SK-N-SH treated with all-trans-retinoic acid at 6 μM for 48 hours (cell line): ENCODE results near the gene GSKIP.

ENCODE experiments used
- ATAC-seq: fragments of 200-7000 bp; cut with Tn5 transposase; 3 replicates; pipeline ENCODE4 v1.9.1; 2020; ENCODE audit warnings: mild to moderate bottlenecking, moderate library complexity
- ARNTL ChIP-seq: fragments of 450-650 bp; formaldehyde crosslinking; IDR thresholded peaks from 2 replicates; pipeline ENCODE4 v1.5.0; 2020; ENCODE audit warnings: low read depth, mild to moderate bottlenecking, moderate library complexity, borderline replicate concordance
- BACH2 ChIP-seq: fragments of 250-450 bp; sonication (Bioruptor Pico); IDR thresholded peaks from 2 replicates; pipeline ENCODE4 v1.9.0; 2021; ENCODE audit warnings: mild to moderate bottlenecking, borderline replicate concordance
- CREB5 ChIP-seq: fragments of 250-450 bp; sonication (Bioruptor Pico); IDR thresholded peaks from 2 replicates; pipeline ENCODE4 v1.5.1; 2020; ENCODE audit warnings: low read depth, mild to moderate bottlenecking, moderate library complexity
- CSDC2 ChIP-seq: fragments of 250-450 bp; sonication (Bioruptor Pico); IDR thresholded peaks from 2 replicates; pipeline ENCODE4 v1.5.0; 2020; ENCODE audit warnings: mild to moderate bottlenecking, moderate library complexity
- CSRNP3 ChIP-seq: fragments of 250-450 bp; sonication (Bioruptor Pico); IDR thresholded peaks from 2 replicates; pipeline ENCODE4 v1.5.1; 2021; ENCODE audit warnings: mild to moderate bottlenecking, moderate library complexity
- ESRRG ChIP-seq: fragments of 250-450 bp; sonication (Bioruptor Pico); IDR thresholded peaks from 2 replicates; pipeline ENCODE4 v1.6.1; 2021; ENCODE audit warnings: mild to moderate bottlenecking
- GLIS3 ChIP-seq: fragments of 250-450 bp; sonication (Bioruptor Pico); IDR thresholded peaks from 2 replicates; pipeline ENCODE4 v1.5.0; 2020; ENCODE audit warnings: mild to moderate bottlenecking, moderate library complexity
- ISL1 ChIP-seq: fragments of 250-450 bp; sonication (Bioruptor Pico); IDR thresholded peaks from 2 replicates; pipeline ENCODE4 v2.1.2; 2022; ENCODE audit warnings: mild to moderate bottlenecking, moderate library complexity
- OSR1 ChIP-seq: fragments of 250-450 bp; sonication (Bioruptor Pico); IDR thresholded peaks from 2 replicates; pipeline ENCODE4 v1.8.0; 2022; ENCODE audit warnings: moderate library complexity, mild to moderate bottlenecking, inconsistent platforms
- PATZ1 ChIP-seq: fragments of 250-450 bp; sonication (Bioruptor Pico); IDR thresholded peaks from 2 replicates; pipeline ENCODE4 v1.8.0; 2020; ENCODE audit warnings: mild to moderate bottlenecking, moderate library complexity, borderline replicate concordance
- POU6F1 ChIP-seq: fragments of 250-450 bp; sonication (Bioruptor Pico); IDR thresholded peaks from 2 replicates; pipeline ENCODE4 v1.8.0; 2021; ENCODE audit warnings: low read depth, mild to moderate bottlenecking, moderate library complexity, borderline replicate concordance
- PPARA ChIP-seq: fragments of 250-450 bp; sonication (Bioruptor Pico); IDR thresholded peaks from 2 replicates; pipeline ENCODE4 v1.5.0; 2020; ENCODE audit warnings: mild to moderate bottlenecking, borderline replicate concordance
- RARB ChIP-seq: fragments of 250-450 bp; sonication (Bioruptor Pico); IDR thresholded peaks from 2 replicates; pipeline ENCODE4 v1.8.0; 2021; ENCODE audit warnings: mild to moderate bottlenecking, moderate library complexity
- SNAI2 ChIP-seq: fragments of 250-450 bp; sonication (Bioruptor Pico); IDR thresholded peaks from 2 replicates; pipeline ENCODE4 v1.5.0; 2020; ENCODE audit warnings: mild to moderate bottlenecking, moderate library complexity
- TCF4 ChIP-seq: fragments of 250-450 bp; sonication (Bioruptor Pico); IDR thresholded peaks from 2 replicates; pipeline ENCODE4 v1.8.0; 2021; ENCODE audit warnings: mild to moderate bottlenecking, moderate library complexity, borderline replicate concordance
- TOX ChIP-seq: fragments of 250-450 bp; sonication (Bioruptor Pico); IDR thresholded peaks from 2 replicates; pipeline ENCODE4 v1.8.0; 2021; ENCODE audit warnings: mild to moderate bottlenecking, moderate library complexity, borderline replicate concordance
- TSHZ2 ChIP-seq: fragments of 250-450 bp; sonication (Bioruptor Pico); IDR thresholded peaks from 2 replicates; pipeline ENCODE4 v1.5.0; 2020; ENCODE audit warnings: mild to moderate bottlenecking, moderate library complexity
- ZC3H10 ChIP-seq: fragments of 250-450 bp; sonication (Bioruptor Pico); IDR thresholded peaks from 2 replicates; pipeline ENCODE4 v1.5.1; 2021; ENCODE audit warnings: mild to moderate bottlenecking, moderate library complexity
- ZFP3 ChIP-seq: fragments of 250-450 bp; sonication (Bioruptor Pico); IDR thresholded peaks from 2 replicates; pipeline ENCODE4 v1.5.0; 2020; ENCODE audit warnings: mild to moderate bottlenecking, moderate library complexity
- ZFP30 ChIP-seq: fragments of 450-650 bp; formaldehyde crosslinking; IDR thresholded peaks from 2 replicates; pipeline ENCODE4 v1.5.0; 2022; ENCODE audit warnings: mild to moderate bottlenecking, moderate library complexity
- ZNF565 ChIP-seq: fragments of 450-650 bp; formaldehyde crosslinking; conservative IDR thresholded peaks from 2 replicates; pipeline ENCODE4 v1.5.0; 2020; ENCODE audit warnings: low read depth, mild to moderate bottlenecking, moderate library complexity
- ZNF70 ChIP-seq: fragments of 450-650 bp; formaldehyde crosslinking; IDR thresholded peaks from 2 replicates; pipeline ENCODE4 v1.5.0; 2020; ENCODE audit warnings: mild to moderate bottlenecking, moderate library complexity
- ZNF8 ChIP-seq: fragments of 450-650 bp; formaldehyde crosslinking; IDR thresholded peaks from 2 replicates; pipeline ENCODE4 v1.5.0; 2020; ENCODE audit warnings: mild to moderate bottlenecking, moderate library complexity

The GSKIP gene

GRCh38 chr14:96398921-96399320, 35.6 kb downstream of the GSKIP start (continued):
- TF ChIP-seq TSHZ2 (CRISPR knock-in tag) (no peak), CSDC2 (CRISPR knock-in tag) (no peak), CREB5 (CRISPR knock-in tag) (no peak)

GRCh38 chr14:96399405-96399804, 36.1 kb downstream of the GSKIP start:
- no peak for TF ChIP-seq ZFP30 (CRISPR knock-in tag)
- TF ChIP-seq OSR1 (CRISPR knock-in tag), result no peak
- TF ChIP-seq ZC3H10 (CRISPR knock-in tag), result no peak
- TF ChIP-seq CSDC2 (CRISPR knock-in tag), result no peak
- no peak for TF ChIP-seq BACH2 (CRISPR knock-in tag)
- TF ChIP-seq PPARA, result no peak
- no peak for TF ChIP-seq POU6F1 (CRISPR knock-in tag)
- TF ChIP-seq TOX (CRISPR knock-in tag), result no peak
- no peak for TF ChIP-seq PATZ1
- TF ChIP-seq ZNF70 (CRISPR knock-in tag), result no peak
- no peak for TF ChIP-seq CREB5 (CRISPR knock-in tag)
- TF ChIP-seq CSRNP3, result no peak
- no peak for TF ChIP-seq GLIS3 (CRISPR knock-in tag)
- TF ChIP-seq ZNF565 (CRISPR knock-in tag), result no peak
- no peak for TF ChIP-seq ZFP3 (CRISPR knock-in tag)
- no peak for TF ChIP-seq ARNTL (CRISPR knock-in tag)
- TF ChIP-seq SNAI2 (CRISPR knock-in tag), result no peak
- no peak for TF ChIP-seq ESRRG (CRISPR knock-in tag)
- no peak for TF ChIP-seq ISL1 (CRISPR knock-in tag)
- ATAC-seq, result no peak

- ATAC-seq, result no peak
- TF ChIP-seq ZNF8 (CRISPR knock-in tag) (no peak), TOX (CRISPR knock-in tag) (no peak), TCF4 (CRISPR knock-in tag) (no peak), GLIS3 (CRISPR knock-in tag) (no peak), POU6F1 (CRISPR knock-in tag) (no peak), RARB (CRISPR knock-in tag) (no peak), SNAI2 (CRISPR knock-in tag) (no peak), CSDC2 (CRISPR knock-in tag) (no peak), ZNF70 (CRISPR knock-in tag) (no peak), TSHZ2 (CRISPR knock-in tag) (no peak)
Measured at GRCh38 chr14:96400495-96400894, 37.2 kb downstream of the GSKIP start.
